NT2/D1 (cell line): ENCODE measurements around the gene TTI1.

ENCODE experiments used
- SUZ12 ChIP-seq: IDR thresholded peaks from 2 replicates; pipeline ENCODE4 v1.6.1; 2011; ENCODE audit not compliant: insufficient read length, insufficient read depth; ENCODE audit errors: extremely low read depth
- YY1 ChIP-seq: IDR thresholded peaks from 2 replicates; pipeline ENCODE4 v1.6.1; 2011; ENCODE audit not compliant: insufficient read length, insufficient read depth
- ZNF274 ChIP-seq: IDR thresholded peaks from 2 replicates; pipeline ENCODE4 v1.6.1; 2011; ENCODE audit warnings: mild to moderate bottlenecking, low read depth, low read length

GRCh38 chr20:38050686-38051085 lies 17.4 kb upstream of the TTI1 start:
- TF ChIP-seq ZNF274 (no peak), YY1 (no peak), SUZ12 (no peak)
